ENCODE measurements around the gene C2CD5. TPM values are rescaled to one million over a fixed set of nuclear protein-coding genes. Genes with fewer than 3 reads are reported as not detected.
A peak's percentile ranks its signal among the peaks of the same experiment; 100 is the strongest.
"Not testable (repeated sequence)": the region's sequence is repeated elsewhere in the genome, so short reads cannot be mapped to it uniquely, and the experiment has no call there.

Gene C2CD5
- total RNA-seq, 1 donor from 2014 or later, result 16.2 TPM

DNA sequence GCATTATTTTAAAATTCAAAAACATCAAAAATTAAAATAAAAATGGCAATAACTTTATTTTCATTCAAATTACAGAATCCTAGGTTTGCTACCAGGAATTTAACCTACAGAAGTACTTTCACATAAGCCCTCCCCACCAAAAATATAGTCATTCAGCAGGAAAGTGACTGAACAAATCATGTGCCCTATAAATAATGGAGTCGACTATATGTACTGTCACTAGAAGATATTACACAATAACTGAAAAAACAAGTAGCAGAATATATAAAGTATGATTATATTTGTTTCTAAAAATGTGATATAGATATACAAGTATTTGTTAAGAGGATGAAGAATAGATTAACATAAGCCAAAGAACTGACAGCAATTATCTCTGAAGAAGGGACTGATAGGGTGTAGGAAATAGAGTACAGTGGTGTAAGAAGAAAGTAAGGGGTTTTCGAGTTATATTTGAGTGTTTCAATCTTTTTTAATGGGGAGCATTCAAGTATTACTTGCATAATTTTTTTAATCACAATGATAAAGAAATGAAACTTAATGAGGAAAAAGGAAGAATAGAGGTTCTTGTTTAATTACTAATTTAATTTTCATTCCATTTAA, 7.9 kb downstream of the C2CD5 start:
- DNase-seq, result no peak

DNA sequence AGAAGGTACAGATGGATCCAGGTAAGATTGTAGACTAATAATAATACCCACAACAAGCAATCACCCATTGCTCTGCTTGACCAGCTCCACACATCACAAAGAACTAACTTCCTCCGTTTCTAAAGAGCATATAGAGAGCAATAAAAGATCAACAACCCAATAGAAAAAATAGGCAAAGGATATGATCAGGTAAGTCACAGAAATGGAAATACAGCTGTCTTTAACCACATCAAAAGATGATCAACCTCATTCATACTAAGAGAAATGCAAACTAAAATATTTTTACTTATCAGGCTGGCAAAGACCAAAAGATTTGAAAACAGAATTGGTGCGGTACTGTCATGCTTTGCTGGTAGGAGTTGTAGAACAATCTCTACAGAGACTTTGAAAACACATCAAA, 8.9 kb downstream of the C2CD5 start:
- DNase-seq, result no peak

GRCh38 chr12:22535038-22535437, 9.3 kb downstream of the C2CD5 start:
- no peak for DNase-seq

DNA sequence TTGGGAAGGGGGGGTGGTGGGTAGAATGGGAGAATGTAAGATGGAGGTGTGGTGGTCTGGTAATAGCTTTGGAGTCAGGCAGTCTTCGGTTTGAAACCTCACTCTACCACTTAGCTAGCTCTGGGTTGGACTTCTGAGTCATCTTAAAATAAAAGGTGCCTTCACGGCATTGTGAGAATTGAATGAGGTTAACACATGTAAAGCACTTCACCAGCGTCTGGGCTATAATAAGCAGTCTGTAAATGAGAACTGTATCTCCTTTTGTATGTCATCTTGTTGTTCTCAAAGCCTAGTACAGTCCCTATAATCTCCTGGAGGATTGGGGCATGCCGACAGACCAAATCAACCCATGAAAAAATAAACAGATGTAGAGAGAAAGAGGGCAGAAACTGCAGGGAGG, 11.2 kb downstream of the C2CD5 start:
- no peak for DNase-seq

DNA sequence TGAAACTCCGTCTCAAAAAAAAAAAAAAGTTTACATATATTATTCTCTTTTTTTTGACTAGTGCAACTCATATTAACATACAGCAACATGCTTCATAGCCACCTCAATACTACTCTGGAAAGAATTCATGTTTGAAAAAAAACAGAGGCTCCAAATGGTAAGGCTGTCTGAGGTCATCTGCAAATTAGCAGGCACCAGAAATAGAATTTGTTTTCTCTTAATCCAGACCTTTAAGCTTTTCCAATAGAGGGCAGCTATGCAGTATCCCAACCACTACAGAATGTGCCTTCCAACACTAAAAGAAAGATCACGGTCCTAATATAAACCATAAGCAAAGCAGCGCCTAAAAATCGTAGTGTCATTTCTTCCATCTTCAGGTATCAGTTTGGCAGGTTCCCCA, 12.0 kb downstream of the C2CD5 start:
- DNase-seq, result no peak

GRCh38 chr12:22531205-22531604, 13.1 kb downstream of the C2CD5 start:
- no peak for DNase-seq

GRCh38 chr12:22529281-22530060, 14.9 kb downstream of the C2CD5 start:
- peak; percentile 49 for DNase-seq

DNA sequence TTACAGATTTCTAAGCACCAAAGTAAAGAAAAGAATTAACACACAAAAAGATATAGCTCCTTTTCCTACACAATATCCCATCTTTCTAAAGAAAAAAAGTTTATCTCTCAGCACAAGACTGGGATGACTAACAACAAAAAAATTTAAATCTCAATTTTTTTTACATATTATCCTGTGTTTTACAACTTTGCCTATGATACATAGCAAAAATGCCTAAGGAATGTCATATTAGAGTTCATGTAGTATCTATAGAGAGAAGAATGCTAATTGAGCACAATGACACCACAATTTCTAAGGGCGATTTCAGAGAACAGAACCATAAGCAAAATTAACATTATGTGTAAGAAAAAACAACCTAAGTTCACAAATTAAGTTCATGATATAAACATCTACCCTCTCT, 16.3 kb downstream of the C2CD5 start:
- DNase-seq, result peak; percentile 54

GRCh38 chr12:22526836-22527235, 17.5 kb downstream of the C2CD5 start:
- no peak for DNase-seq

GRCh38 chr12:22525426-22525825, 18.9 kb downstream of the C2CD5 start:
- DNase-seq, result peak; percentile 25

- DNase-seq, result no peak
Observed at GRCh38 chr12:22518998-22519397, 25.3 kb downstream of the C2CD5 start.

- DNase-seq, result peak; percentile 72
Observed at GRCh38 chr12:22518060-22518719, 26.2 kb downstream of the C2CD5 start.

GRCh38 chr12:22514875-22515274, 29.5 kb downstream of the C2CD5 start:
- DNase-seq, result no peak

- no peak for DNase-seq
Observed at GRCh38 chr12:22505826-22506225, 38.5 kb downstream of the C2CD5 start.

- DNase-seq, result no peak
Observed at GRCh38 chr12:22500100-22500499, 44.2 kb downstream of the C2CD5 start.

DNA sequence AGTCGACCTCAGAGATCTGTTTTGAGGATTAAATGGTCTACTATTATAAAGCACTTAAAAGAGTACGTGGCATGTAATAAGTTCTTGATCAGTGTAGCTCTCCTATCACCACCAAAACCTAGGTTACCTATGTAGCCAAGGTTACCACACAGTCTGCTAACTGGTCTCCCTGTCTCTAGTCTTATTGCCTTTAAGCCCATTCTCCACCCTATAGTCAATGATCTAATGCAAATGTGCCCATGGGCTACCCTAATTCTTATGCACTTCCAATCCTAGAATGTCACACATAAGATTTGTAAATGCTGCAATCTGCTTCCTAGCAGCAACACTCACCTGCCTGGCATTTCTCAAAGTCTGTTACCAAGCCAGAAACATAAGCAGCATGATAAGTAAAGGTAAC, 44.9 kb downstream of the C2CD5 start:
- DNase-seq, result no peak

DNA sequence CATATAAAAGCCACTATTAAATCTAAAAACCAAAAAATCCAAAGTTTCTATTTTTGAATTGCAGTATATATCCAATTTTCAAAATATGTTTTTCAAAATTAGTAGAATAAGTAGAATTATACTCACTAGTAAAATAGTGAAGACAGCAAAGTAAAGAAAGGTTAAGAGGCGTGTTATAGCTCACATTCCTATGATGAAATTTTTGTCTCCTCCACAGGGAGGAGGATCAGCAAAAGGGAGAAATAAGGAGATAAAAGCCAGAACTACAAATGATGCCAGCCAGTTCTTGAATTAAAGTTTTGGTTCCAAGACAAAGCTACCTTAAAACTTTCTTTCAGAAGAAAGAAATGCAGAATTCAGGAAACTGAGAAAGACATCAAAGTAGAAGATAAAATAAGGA, 50.0 kb downstream of the C2CD5 start:
- no peak for DNase-seq

GRCh38 chr12:22491034-22491433, 53.3 kb downstream of the C2CD5 start:
- no peak for DNase-seq

GRCh38 chr12:22488478-22488877, 55.9 kb downstream of the C2CD5 start:
- DNase-seq, result no peak

GRCh38 chr12:22487683-22488082, 56.7 kb downstream of the C2CD5 start:
- DNase-seq, result not testable (repeated sequence)

DNA sequence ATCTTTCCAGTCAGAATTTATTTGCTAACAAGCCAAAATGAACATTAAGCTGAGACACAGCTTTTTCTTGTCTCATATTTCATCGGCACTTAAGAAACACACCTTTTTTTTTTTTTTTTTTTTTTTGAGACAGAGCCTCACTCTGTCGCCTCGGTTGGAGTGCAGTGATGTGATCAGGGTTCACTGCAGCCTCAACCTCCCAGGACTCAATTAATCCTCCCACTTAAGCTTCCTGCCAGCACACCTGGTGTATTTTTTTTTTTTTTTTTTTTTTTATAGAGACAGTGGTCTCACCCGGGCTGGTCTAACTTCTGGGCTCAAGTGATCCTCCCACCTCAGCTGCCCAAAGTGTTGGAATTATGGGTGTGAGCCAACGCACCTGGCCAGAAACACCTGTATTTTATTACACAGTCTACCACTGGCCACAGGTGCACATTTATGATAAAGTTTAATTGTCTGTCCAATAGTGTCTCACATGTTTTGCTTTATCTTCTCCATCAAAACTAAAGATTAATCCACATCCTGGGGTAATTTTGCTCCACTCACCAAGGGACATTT, 62.7 kb downstream of the C2CD5 start:
- no peak for DNase-seq

GRCh38 chr12:22480814-22481213, 63.5 kb downstream of the C2CD5 start:
- not testable (repeated sequence) for DNase-seq

DNA sequence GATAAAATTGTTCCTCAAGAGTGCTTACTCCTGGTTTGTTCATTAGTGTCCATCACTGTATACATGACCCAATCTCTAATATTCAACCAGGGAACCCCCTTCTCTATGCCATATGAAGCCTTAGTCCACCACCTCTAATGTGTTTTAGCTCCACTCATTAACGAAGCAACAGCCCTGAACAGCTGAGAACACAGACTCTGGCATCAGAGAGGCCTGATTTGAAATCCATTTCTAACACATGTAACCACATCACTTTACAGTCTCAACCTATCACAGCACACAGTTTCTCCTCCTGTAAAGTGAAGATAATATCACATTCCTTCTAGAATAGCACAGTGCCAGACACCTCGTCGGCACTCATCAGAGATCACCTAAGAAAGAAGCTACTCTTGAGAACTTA, 64.3 kb downstream of the C2CD5 start:
- no peak for DNase-seq

- DNase-seq, result peak; percentile 43
Observed at GRCh38 chr12:22477894-22478287, 66.5 kb downstream of the C2CD5 start.
